ENCODE data around the gene ENTPD2. TPM values are rescaled to one million over a fixed set of nuclear protein-coding genes. Genes with fewer than 3 reads are reported as not detected.
A peak's percentile ranks its signal among the peaks of the same experiment; 100 is the strongest.

ENTPD2 gene
- total and polyA plus RNA-seq, 2 experiments from 2014 or later, result 1.8 to 1.9 TPM

DNA sequence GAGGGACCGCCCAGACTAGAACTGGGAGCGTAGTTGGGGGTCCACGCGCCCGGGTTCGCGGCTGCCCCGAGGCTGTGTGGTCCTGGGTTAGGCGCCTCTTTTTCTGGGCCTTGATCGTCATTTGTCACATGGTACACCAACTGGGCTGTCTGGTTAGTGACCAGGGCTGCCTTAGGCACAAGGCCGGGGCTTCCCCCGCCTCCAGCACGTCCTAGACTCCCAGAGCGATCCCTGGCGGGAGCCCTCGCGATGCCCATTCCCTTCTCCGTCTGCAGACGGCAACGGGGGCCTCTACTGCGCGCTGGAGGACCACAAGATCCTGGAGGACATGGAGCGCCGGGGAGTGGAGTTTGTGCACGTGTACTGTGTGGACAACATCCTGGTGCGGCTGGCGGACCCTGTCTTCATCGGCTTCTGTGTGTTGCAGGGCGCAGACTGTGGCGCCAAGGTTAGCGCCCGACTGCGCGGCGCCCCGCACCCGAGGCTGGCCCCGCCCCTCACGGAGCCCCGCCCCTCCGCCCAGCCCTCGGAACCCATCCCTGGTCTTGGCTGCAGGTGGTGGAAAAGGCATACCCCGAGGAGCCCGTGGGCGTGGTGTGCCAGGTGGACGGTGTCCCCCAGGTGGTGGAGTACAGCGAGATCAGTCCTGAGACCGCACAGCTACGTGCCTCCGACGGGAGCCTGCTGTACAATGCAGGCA is 25.0 kb upstream of the ENTPD2 start:
- peaks cover 24% of the 10 kb centered on the region for H3F3A ChIP-seq (replicated peaks; ENCODE audit: low read depth)
- H3K36me3 ChIP-seq (ENCODE audit: insufficient read depth), result no peaks in the 10 kb centered on the region
- peaks cover 13% of the 10 kb centered on the region for H3K4me1 Mint-ChIP-seq
- peaks cover 40% of the 10 kb centered on the region for H3K27me3 ChIP-seq (ENCODE audit: insufficient read depth)
- H3K27me3 Mint-ChIP-seq (ENCODE audit: insufficient read depth, low read depth, poor library complexity), result peaks cover 45% of the 10 kb centered on the region
- no peaks in the 10 kb centered on the region for H3K9me2 ChIP-seq (ENCODE audit: insufficient read depth)
- peak overlapping the region; percentile 88 for H3K4me2 ChIP-seq
- no peaks in the 10 kb centered on the region for H3K79me2 ChIP-seq (replicated peaks; ENCODE audit: insufficient read depth)
- H2AFZ ChIP-seq, result peak overlapping the region; percentile 86
- ATAC-seq (peak; percentile 70), DNase-seq (ENCODE audit: low spot score) (peak; percentile 62)
- H3K4me3 Mint-ChIP-seq, result peak overlapping the region; percentile 70
- no peaks in the 10 kb centered on the region for H3K36me3 Mint-ChIP-seq (ENCODE audit: low read depth)
- H3K27ac ChIP-seq (ENCODE audit: low read depth), result no peak overlapping the region
- no peak overlapping the region for H3K27ac Mint-ChIP-seq
- H3K4me3 ChIP-seq, result peak overlapping the region; percentile 64
- peak; percentile 57; the same call in 1 of the 2 replicates for TF ChIP-seq POLR2AphosphoS5 (IDR thresholded peaks at IDR 0.05; ENCODE audit: low read depth)
- TF ChIP-seq, protein P1, sequence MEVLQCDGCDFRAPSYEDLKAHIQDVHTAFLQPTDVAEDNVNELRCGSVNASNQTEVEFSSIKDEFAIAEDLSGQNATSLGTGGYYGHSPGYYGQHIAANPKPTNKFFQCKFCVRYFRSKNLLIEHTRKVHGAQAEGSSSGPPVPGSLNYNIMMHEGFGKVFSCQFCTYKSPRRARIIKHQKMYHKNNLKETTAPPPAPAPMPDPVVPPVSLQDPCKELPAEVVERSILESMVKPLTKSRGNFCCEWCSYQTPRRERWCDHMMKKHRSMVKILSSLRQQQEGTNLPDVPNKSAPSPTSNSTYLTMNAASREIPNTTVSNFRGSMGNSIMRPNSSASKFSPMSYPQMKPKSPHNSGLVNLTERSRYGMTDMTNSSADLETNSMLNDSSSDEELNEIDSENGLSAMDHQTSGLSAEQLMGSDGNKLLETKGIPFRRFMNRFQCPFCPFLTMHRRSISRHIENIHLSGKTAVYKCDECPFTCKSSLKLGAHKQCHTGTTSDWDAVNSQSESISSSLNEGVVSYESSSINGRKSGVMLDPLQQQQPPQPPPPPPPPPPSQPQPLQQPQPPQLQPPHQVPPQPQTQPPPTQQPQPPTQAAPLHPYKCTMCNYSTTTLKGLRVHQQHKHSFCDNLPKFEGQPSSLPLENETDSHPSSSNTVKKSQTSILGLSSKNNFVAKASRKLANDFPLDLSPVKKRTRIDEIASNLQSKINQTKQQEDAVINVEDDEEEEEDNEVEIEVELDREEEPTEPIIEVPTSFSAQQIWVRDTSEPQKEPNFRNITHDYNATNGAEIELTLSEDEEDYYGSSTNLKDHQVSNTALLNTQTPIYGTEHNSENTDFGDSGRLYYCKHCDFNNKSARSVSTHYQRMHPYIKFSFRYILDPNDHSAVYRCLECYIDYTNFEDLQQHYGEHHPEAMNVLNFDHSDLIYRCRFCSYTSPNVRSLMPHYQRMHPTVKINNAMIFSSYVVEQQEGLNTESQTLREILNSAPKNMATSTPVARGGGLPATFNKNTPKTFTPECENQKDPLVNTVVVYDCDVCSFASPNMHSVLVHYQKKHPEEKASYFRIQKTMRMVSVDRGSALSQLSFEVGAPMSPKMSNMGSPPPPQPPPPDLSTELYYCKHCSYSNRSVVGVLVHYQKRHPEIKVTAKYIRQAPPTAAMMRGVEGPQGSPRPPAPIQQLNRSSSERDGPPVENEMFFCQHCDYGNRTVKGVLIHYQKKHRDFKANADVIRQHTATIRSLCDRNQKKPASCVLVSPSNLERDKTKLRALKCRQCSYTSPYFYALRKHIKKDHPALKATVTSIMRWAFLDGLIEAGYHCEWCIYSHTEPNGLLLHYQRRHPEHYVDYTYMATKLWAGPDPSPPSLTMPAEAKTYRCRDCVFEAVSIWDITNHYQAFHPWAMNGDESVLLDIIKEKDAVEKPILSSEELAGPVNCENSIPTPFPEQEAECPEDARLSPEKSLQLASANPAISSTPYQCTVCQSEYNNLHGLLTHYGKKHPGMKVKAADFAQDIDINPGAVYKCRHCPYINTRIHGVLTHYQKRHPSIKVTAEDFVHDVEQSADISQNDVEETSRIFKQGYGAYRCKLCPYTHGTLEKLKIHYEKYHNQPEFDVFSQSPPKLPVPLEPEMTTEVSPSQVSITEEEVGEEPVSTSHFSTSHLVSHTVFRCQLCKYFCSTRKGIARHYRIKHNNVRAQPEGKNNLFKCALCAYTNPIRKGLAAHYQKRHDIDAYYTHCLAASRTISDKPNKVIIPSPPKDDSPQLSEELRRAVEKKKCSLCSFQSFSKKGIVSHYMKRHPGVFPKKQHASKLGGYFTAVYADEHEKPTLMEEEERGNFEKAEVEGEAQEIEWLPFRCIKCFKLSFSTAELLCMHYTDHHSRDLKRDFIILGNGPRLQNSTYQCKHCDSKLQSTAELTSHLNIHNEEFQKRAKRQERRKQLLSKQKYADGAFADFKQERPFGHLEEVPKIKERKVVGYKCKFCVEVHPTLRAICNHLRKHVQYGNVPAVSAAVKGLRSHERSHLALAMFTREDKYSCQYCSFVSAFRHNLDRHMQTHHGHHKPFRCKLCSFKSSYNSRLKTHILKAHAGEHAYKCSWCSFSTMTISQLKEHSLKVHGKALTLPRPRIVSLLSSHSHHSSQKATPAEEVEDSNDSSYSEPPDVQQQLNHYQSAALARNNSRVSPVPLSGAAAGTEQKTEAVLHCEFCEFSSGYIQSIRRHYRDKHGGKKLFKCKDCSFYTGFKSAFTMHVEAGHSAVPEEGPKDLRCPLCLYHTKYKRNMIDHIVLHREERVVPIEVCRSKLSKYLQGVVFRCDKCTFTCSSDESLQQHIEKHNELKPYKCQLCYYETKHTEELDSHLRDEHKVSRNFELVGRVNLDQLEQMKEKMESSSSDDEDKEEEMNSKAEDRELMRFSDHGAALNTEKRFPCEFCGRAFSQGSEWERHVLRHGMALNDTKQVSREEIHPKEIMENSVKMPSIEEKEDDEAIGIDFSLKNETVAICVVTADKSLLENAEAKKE (CRISPR knock-in tag; IDR thresholded peaks at IDR 0.05), result no peak
- peak; percentile 44 for TF ChIP-seq EZH2 (IDR thresholded peaks at IDR 0.05; ENCODE audit: low read depth, unreplicated experiment)
- peaks cover 24% of the 10 kb centered on the region for H3K4me1 ChIP-seq (ENCODE audit: insufficient read depth)
- 0 out of 2 replicates have a peak, but pooled peaks cover 6% of the 10 kb centered on the region for H4K20me1 ChIP-seq (replicated peaks; ENCODE audit: insufficient read depth)
- no peaks in the 10 kb centered on the region for H3K9me3 Mint-ChIP-seq
